Epithelial cell of prostate (primary cell): ENCODE results near the gene TMC3.

Experiments used
- DNase-seq: peaks from one replicate; pipeline ENCODE4 v3.0.0-alpha.2; 2011; ENCODE audit warnings: low read depth, low spot score
- H3K27ac ChIP-seq: fragments of 450-650 bp; 2 replicates; pipeline ENCODE4 v1.5.1; 2017; ENCODE audit warnings: mild to moderate bottlenecking

The TMC3 gene

DNA sequence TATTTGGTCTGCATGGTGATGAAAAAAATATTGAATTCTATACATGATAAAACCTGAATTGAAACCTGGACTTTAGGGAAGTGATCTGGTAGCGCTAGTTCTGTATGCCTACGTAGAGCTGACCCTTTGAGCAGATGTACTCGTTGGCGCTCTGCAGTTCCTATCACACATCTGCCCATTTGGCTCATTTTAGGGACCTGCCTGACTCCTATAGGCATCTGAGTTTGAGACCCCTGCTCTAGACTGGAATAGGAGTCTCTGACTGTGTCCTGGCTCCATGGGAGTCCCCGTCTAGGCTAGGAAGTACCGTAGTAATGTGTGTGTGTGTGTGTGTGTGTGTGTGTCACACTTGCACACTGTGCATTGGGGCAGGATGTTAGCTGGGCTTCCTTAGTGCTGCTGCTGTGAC is 71.3 kb downstream of the TMC3 start:
- DNase-seq = no peak

GRCh38 chr15:81301815-81302399 is 72.1 kb downstream of the TMC3 start:
- no peak overlapping the region for H3K27ac ChIP-seq
- no peak for DNase-seq

More for the DNA sequence above, 71.3 kb downstream of the TMC3 start:
- no peak overlapping the region for H3K27ac ChIP-seq

GRCh38 chr15:81301385-81301784 is 72.6 kb downstream of the TMC3 start:
- no peak overlapping the region for H3K27ac ChIP-seq
- DNase-seq = no peak

DNA sequence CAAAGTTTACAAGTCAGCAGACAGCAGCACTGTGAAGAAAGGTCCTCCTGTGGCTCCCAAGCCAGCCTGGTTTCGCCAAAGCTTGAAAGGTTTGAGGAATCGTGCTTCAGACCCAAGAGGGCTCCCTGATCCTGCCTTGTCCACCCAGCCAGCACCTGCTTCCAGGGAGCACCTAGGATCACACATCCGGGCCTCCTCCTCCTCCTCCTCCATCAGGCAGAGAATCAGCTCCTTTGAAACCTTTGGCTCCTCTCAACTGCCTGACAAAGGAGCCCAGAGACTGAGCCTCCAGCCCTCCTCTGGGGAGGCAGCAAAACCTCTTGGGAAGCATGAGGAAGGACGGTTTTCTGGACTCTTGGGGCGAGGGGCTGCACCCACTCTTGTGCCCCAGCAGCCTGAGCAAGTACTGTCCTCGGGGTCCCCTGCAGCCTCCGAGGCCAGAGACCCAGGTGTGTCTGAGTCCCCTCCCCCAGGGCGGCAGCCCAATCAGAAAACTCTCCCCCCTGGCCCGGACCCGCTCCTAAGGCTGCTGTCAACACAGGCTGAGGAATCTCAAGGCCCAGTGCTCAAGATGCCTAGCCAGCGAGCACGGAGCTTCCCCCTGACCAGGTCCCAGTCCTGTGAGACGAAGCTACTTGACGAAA is 74.3 kb downstream of the TMC3 start:
- H3K27ac ChIP-seq = no peak overlapping the region
- DNase-seq = no peak

- no peak overlapping the region for H3K27ac ChIP-seq
- DNase-seq = no peak
Measured at GRCh38 chr15:81299156-81299555, 74.9 kb downstream of the TMC3 start.

GRCh38 chr15:81298611-81299010 is 75.4 kb downstream of the TMC3 start:
- no peak overlapping the region for H3K27ac ChIP-seq
- DNase-seq = no peak

DNA sequence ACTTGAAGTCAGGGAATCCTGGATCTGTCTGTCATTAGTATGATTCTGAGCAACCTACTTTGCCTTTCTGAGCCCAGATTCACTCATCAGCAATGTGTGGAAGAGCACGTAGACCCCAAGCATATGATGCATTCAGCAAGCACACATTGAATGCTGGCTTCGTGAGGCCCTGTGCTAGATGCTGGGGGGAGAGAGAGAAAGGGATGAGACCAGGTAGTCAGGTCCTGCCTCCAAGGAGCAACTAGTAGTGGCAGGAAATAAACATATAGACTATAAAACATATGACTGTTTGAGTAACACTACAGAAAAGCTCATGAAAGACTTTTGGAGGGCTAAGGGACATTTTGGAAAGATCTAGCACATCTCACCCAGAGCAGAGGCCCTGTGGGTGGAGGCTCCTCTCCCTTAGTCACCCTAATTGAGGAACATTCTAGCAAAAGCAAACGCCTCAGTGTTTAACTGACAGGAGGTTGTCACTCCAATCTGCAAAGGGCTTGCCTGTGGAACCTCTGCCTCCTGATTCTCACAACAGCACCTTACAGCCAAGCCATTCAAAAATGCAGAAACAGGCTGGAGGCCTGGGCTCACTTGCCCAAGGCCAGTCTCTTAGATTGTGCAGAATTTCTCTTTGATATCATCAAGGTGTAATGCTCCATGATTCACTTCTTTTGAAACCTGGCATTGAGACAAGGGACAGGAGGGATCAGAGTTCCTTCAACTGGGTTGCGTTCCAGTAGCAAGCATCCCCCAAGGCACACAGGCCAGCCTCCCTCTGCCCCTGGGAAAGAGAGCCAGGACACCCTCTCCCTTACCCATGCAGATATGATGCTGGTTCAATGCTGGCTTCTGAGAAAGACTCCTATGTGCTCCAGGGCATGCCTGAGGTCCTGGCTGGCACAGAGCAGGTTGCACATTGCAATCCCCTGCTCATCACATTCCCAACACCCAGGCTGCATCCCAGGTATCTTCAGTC is 76.1 kb downstream of the TMC3 start:
- peak overlapping the region; percentile 71 for H3K27ac ChIP-seq
- DNase-seq = no peak

- peak overlapping the region; percentile 71 for H3K27ac ChIP-seq
Measured at GRCh38 chr15:81297147-81297572, 76.9 kb downstream of the TMC3 start.

DNA sequence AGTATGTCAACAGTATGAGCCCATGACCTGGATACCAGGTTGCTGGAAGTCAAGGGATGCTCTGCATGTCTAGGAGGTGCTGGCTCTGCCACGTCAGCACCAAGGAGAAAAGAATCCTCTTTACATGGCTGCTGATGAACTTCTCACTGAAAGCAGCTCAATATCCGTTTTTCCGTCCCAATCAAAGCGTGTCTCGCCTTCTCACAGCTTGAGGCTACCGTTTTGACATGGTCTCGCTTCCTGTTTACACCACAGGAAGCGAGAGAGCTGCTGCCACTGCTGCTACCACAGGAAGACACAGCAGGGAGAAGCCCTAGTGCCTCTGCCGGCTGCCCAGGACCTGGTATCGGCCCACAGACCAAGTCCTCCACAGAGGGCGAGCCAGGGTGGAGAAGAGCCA is 77.3 kb downstream of the TMC3 start:
- DNase-seq = no peak
- no peak overlapping the region for H3K27ac ChIP-seq

More at GRCh38 chr15:81297147-81297572, 76.9 kb downstream of the TMC3 start:
- peak; percentile 87 for DNase-seq

- H3K27ac ChIP-seq = no peak overlapping the region
- DNase-seq = no peak
Measured at GRCh38 chr15:81296186-81296585, 77.8 kb downstream of the TMC3 start.

DNA sequence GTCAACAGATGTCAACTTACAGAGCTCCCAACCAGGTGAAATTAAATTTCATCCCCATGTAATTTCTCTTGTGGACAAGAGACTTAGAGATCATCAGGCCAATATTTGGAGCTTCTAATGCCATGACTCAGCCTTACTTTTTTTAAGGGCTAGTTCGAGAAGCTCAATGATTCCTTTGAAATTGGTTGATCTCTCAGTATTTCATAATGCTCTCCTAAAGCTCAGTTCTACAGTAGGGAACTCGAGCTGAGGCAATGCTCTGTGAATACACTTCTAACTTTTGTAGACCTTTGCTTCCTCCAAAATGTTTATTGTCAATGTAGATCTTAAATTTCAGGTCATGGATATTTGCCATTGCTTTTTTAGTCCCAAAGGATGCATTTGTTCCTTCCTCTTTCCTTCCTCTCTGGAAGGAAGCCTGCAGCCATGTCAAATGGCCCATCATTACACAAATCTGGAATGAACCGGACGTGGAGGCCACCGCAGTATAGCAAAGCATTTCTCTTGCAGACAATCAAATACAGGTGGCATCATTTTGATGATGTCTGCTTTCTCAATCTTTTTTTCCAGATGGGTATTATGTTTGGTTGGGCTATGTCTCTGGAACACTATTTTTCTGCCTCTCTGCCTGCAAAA is 78.4 kb downstream of the TMC3 start:
- no peak overlapping the region for H3K27ac ChIP-seq
- DNase-seq = no peak

- no peak for DNase-seq
- H3K27ac ChIP-seq = no peak overlapping the region
Measured at GRCh38 chr15:81294516-81294880, 79.5 kb downstream of the TMC3 start.

DNA sequence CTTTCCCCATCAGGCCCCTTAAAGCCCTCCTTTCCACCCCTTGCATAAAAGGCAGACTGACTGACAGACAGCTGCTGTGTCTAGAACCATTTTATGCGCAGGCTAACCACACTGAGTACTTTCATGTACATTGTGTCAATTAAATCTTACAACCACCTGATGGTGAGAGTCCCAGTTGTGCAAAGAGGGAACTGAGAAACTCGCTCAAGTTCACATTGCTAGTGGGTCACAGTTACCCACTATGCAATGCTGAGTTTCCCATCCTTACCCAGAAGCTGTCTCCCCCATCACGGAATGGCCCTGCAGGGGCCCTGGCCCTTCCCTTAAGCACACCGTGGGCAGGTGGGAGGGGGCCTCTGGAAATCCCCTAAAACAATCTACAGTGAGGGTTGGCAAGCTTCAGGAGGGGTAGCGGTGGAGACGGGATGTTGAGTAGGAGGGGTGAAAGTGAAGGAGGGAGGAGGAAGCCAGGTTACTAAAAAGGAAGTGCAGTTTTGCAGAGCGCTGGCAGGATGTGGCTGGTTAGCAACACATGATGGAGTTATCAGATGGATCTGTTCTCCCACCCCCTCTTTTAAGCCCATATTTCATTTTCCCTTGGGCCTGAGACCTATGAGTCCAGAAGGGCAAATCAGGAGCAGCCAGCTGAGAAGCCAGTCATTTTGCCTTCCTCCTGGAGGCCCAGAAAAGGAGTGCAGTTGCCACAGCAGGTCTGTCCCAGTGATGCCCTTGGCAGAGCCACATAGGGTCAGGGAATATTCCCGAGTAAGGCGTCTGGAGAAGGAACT is 80.1 kb downstream of the TMC3 start:
- no peak for DNase-seq
- no peak overlapping the region for H3K27ac ChIP-seq

- DNase-seq = no peak
- H3K27ac ChIP-seq = no peak overlapping the region
Measured at GRCh38 chr15:81292523-81293001, 81.5 kb downstream of the TMC3 start.

GRCh38 chr15:81291916-81292522 is 82.0 kb downstream of the TMC3 start:
- H3K27ac ChIP-seq = no peak overlapping the region
- no peak for DNase-seq

GRCh38 chr15:81289910-81290309 is 84.1 kb downstream of the TMC3 start:
- no peak for DNase-seq
- H3K27ac ChIP-seq = no peak overlapping the region

DNA sequence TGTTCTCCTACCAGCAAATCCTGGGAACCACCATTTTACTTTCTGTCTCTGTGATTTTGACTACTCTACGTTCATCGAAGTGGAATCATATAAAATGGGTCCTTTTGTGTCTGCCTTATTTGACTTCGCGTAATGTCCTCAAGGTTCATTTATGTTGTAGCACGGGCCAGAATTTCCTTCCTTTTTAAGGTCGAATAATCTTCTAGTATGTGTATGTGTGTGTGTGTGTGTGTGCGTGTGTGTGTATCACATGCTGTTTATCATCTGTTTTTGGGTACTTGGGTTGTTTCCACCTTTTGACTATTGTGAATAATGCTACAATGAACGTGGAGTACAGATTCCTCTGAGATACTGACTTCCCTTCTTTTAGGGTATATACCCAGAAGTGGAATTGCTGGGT is 85.4 kb downstream of the TMC3 start:
- DNase-seq = no peak
- no peak overlapping the region for H3K27ac ChIP-seq

DNA sequence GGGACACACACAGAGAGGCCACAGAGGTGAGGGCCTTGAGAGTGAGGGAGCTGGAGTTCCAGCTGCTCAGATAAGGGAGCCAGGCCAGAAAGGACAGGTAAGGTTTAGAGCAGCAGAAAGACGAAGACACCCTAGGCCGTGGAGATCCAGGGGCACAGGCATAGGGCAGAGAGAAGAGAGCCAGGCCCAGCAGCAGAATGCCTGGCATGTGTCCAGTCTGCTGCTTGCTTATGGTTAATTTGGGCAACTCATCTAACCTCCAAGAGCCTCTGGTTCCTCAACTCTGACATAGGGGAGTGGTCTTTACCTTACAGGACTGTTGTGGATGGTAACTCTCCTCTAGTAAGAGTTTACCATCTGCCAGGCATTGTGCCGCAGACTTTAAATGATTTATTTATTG is 86.0 kb downstream of the TMC3 start:
- no peak overlapping the region for H3K27ac ChIP-seq
- DNase-seq = no peak

DNA sequence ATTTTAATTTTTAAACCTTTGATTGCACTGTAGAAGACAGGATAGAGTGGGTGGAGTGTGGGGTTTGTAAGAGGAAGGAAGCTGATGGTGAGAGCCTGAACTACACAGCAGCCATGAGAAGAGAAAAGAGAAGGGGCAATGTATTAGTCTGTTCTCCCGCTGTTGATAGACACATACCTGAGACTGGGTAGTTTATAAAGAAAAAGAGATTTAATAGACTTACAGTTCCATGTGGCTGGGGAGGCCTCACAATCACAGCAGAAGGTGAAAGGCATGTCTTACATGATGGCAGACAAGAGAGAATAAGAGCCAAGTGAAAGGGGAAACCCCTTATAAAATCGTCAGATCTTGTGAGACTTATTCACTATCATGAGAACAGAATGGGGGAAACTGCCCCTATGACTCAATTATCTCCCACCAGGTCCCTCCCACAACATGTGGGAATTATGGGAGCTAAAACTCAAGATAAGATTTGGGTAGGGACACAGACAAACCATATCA is 87.3 kb downstream of the TMC3 start:
- H3K27ac ChIP-seq = no peak overlapping the region
- DNase-seq = no peak
